Testis (tissue), 3 donors: Measurements from ENCODE around the gene IL1RAP. TPM values are rescaled to one million over a fixed set of nuclear protein-coding genes. Genes with fewer than 3 reads are reported as not detected.

Source experiments
- DNase-seq: peaks from one replicate; pipeline ENCODE4 v3.0.0-alpha.2; 2019
- H3K27ac ChIP-seq, 2 donors: fragments of 200-600 bp; sonication (generic); one replicate each; pipeline ENCODE4 v1.5.1; 2019
- H3K27me3 ChIP-seq: fragments of 200-600 bp; sonication (generic); one replicate; pipeline ENCODE4 v1.5.1; 2019
- H3K36me3 ChIP-seq: fragments of 200-600 bp; sonication (generic); one replicate; pipeline ENCODE4 v1.5.1; 2017; ENCODE audit warnings: low read depth; ENCODE audit errors: missing control alignments
- H3K4me1 ChIP-seq: fragments of 200-600 bp; sonication (generic); one replicate; pipeline ENCODE4 v1.5.1; 2019
- H3K4me3 ChIP-seq, 2 donors: fragments of 200-600 bp; sonication (generic); one replicate each; pipeline ENCODE4 v1.5.1; 2017 to 2019
- H3K9me3 ChIP-seq: fragments of 200-600 bp; sonication (generic); one replicate; pipeline ENCODE4 v1.5.1; 2017
- CTCF ChIP-seq, 3 experiments: fragments of 450-650 bp in 2 of 3; fragments of 200-600 bp in 1 of 3; sonication (generic) in 1 of 3; IDR thresholded peaks; one replicate each; pipeline ENCODE4 v1.5.1; 2016 to 2019; ENCODE audit warnings: antibody characterized with exemption in 3 of 3, mild to moderate bottlenecking in 2 of 3, moderate library complexity in 1 of 3
- POLR2A ChIP-seq: fragments of 450-650 bp; IDR thresholded peaks from one replicate; pipeline ENCODE4 v1.6.1; 2017; ENCODE audit warnings: antibody characterized with exemption, mild to moderate bottlenecking, moderate library complexity
- WGBS, 2 donors: methylation state at CpG; one replicate each; pipeline ENCODE4 v1.1.5; 2018; 5-methylcytosine and 5-hydroxymethylcytosine counted together
- intact Hi-C: fragments of 100-400 bp; cut with DNase I; formaldehyde crosslinking; loops from one replicate; pipeline ENCODE4 v1.15.1; 2023; ENCODE audit warnings: low total_unique reads
- polyA plus RNA-seq: library from polyadenylated mRNA; stranded (reverse); fragments of 350-450 nt; fragmentation: Illumina TruSeq; extraction: RNeasy Lipid Tissue Mini Kit (QIAGEN cat#74804); gene quantifications from one replicate; pipeline ENCODE4 v1.2.3, GENCODE V29; 2014; ENCODE audit warnings: low read depth, low replicate concordance; ENCODE audit not compliant: insufficient read depth
- total RNA-seq, 2 donors: library from RNA; depleted of rRNA; stranded (reverse); fragments of >200 nt; gene quantifications; one replicate each; pipeline ENCODE4 v1.2.3, GENCODE V29; 2016

The IL1RAP gene
- total and polyA plus RNA-seq, 3 donors from 2014 or later = 1.7 to 3.2 (median 2.1) TPM

- Histone ChIP-seq H3K27me3 (no peaks in the 10 kb centered on the region), H3K9me3 (no peaks in the 10 kb centered on the region), H3K36me3 (no peaks in the 10 kb centered on the region), H3K27ac (no peak overlapping the region), H3K4me3 (no peak overlapping the region), H3K4me1 (no peaks in the 10 kb centered on the region)
- no peak for DNase-seq
- no peak for TF ChIP-seq CTCF (IDR thresholded peaks at IDR 0.05)
- TF ChIP-seq POLR2A = no peak
- WGBS, 2 donors = 21 to 25% methylated on average over 1 of the region's 1 CpG
- intact Hi-C loops = no loop called here
These were observed 17.0 kb upstream of the IL1RAP start for GRCh38 chr3:190496859-190497258.

- no peak for DNase-seq
- WGBS, 2 donors = 75 to 83% methylated on average over 3 of the region's 3 CpGs
- H3K4me1 ChIP-seq = no peaks in the 10 kb centered on the region
These were observed 16.1 kb upstream of the IL1RAP start for GRCh38 chr3:190497811-190498210.

GRCh38 chr3:190498293-190498692 lies 15.6 kb upstream of the IL1RAP start:
- H3K4me3 ChIP-seq = no peak overlapping the region
- no peaks in the 10 kb centered on the region for H3K27me3 ChIP-seq
- no peak for TF ChIP-seq CTCF (IDR thresholded peaks at IDR 0.05)
- no peak for TF ChIP-seq POLR2A
- no peaks in the 10 kb centered on the region for H3K4me1 ChIP-seq
- no peaks in the 10 kb centered on the region for H3K36me3 ChIP-seq
- intact Hi-C loops = no loop called here
- no peak for DNase-seq
- no peak overlapping the region for H3K27ac ChIP-seq
- WGBS, 2 donors = 85 to 92% methylated on average over 2 of the region's 2 CpGs
- H3K9me3 ChIP-seq = no peaks in the 10 kb centered on the region

More at GRCh38 chr3:190497811-190498210, 16.1 kb upstream of the IL1RAP start:
- H3K36me3 ChIP-seq = no peaks in the 10 kb centered on the region
- intact Hi-C loops = no loop called here
- no peak overlapping the region for H3K27ac ChIP-seq
- no peak for TF ChIP-seq CTCF (IDR thresholded peaks at IDR 0.05)
- TF ChIP-seq POLR2A = no peak
- H3K27me3 ChIP-seq = no peaks in the 10 kb centered on the region
- no peaks in the 10 kb centered on the region for H3K9me3 ChIP-seq
- no peak overlapping the region for H3K4me3 ChIP-seq

GRCh38 chr3:190499122-190499521 lies 14.8 kb upstream of the IL1RAP start:
- no peak overlapping the region for H3K4me3 ChIP-seq
- no peaks in the 10 kb centered on the region for H3K9me3 ChIP-seq
- H3K4me1 ChIP-seq = no peaks in the 10 kb centered on the region
- H3K27ac ChIP-seq = no peak overlapping the region
- no peaks in the 10 kb centered on the region for H3K27me3 ChIP-seq
- 56 to 67% methylated on average over 2 of the region's 2 CpGs for WGBS, 2 donors
- intact Hi-C loops = no loop called here
- no peak for DNase-seq
- TF ChIP-seq POLR2A (no peak), CTCF (IDR thresholded peaks at IDR 0.05) (no peak)
- no peaks in the 10 kb centered on the region for H3K36me3 ChIP-seq

GRCh38 chr3:190502946-190503345 lies 10.9 kb upstream of the IL1RAP start:
- H3K9me3 ChIP-seq = no peaks in the 10 kb centered on the region
- no peaks in the 10 kb centered on the region for H3K36me3 ChIP-seq
- H3K4me3 ChIP-seq = no peak overlapping the region
- TF ChIP-seq POLR2A (no peak), CTCF (IDR thresholded peaks at IDR 0.05) (no peak)
- H3K27me3 ChIP-seq = no peaks in the 10 kb centered on the region
- H3K4me1 ChIP-seq = no peaks in the 10 kb centered on the region
- WGBS, 2 donors = 87 to 90% methylated on average over 3 of the region's 3 CpGs
- H3K27ac ChIP-seq = no peak overlapping the region
- DNase-seq = no peak
- intact Hi-C loops = no loop called here
